ENCODE data around the gene MCRS1. TPM values are rescaled to one million over a fixed set of nuclear protein-coding genes. Genes with fewer than 3 reads are reported as not detected.

MCRS1 gene
- total and polyA plus RNA-seq, 2 experiments from 2014 or later, result 105 to 139 TPM

GRCh38 chr12:49580572-49581535 is 12.9 kb upstream of the MCRS1 start:
- H3K27me3 Mint-ChIP-seq (ENCODE audit: insufficient read depth, low read depth, poor library complexity), result peaks cover 9% of the 10 kb centered on the region
- DNase-seq (ENCODE audit: low spot score) (peak; percentile 98), ATAC-seq (peak; percentile 97)
- TF ChIP-seq, protein P1, sequence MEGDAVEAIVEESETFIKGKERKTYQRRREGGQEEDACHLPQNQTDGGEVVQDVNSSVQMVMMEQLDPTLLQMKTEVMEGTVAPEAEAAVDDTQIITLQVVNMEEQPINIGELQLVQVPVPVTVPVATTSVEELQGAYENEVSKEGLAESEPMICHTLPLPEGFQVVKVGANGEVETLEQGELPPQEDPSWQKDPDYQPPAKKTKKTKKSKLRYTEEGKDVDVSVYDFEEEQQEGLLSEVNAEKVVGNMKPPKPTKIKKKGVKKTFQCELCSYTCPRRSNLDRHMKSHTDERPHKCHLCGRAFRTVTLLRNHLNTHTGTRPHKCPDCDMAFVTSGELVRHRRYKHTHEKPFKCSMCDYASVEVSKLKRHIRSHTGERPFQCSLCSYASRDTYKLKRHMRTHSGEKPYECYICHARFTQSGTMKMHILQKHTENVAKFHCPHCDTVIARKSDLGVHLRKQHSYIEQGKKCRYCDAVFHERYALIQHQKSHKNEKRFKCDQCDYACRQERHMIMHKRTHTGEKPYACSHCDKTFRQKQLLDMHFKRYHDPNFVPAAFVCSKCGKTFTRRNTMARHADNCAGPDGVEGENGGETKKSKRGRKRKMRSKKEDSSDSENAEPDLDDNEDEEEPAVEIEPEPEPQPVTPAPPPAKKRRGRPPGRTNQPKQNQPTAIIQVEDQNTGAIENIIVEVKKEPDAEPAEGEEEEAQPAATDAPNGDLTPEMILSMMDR (conservative IDR thresholded peaks at IDR 0.05; ENCODE audit: low read depth in 2 of 2), result peak; percentile 92 to 97
- TF ChIP-seq NANOG (IDR thresholded peaks at IDR 0.05; ENCODE audit: borderline replicate concordance) (no peak), EZH2 (IDR thresholded peaks at IDR 0.05; ENCODE audit: low read depth, unreplicated experiment) (no peak)
- TF ChIP-seq, protein P2, sequence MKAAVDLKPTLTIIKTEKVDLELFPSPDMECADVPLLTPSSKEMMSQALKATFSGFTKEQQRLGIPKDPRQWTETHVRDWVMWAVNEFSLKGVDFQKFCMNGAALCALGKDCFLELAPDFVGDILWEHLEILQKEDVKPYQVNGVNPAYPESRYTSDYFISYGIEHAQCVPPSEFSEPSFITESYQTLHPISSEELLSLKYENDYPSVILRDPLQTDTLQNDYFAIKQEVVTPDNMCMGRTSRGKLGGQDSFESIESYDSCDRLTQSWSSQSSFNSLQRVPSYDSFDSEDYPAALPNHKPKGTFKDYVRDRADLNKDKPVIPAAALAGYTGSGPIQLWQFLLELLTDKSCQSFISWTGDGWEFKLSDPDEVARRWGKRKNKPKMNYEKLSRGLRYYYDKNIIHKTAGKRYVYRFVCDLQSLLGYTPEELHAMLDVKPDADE (IDR thresholded peaks at IDR 0.05), result no peak
- no peaks in the 10 kb centered on the region for H3K4me1 ChIP-seq (ENCODE audit: insufficient read depth)
- peaks cover 2% of the 10 kb centered on the region; the same call in 1 of the 3 replicates for H3K36me3 Mint-ChIP-seq (ENCODE audit: low read depth)
- no peaks in the 10 kb centered on the region for H3K9me2 ChIP-seq (ENCODE audit: insufficient read depth)
- no peaks in the 10 kb centered on the region for H3K36me3 ChIP-seq (ENCODE audit: insufficient read depth)
- no peaks in the 10 kb centered on the region for H3K27me3 ChIP-seq (ENCODE audit: insufficient read depth)
- H3K4me1 Mint-ChIP-seq, result peaks cover 12% of the 10 kb centered on the region
- H3K4me3 Mint-ChIP-seq, result peak overlapping the region; percentile 2; the same call in 1 of the 3 replicates
- H3K4me2 ChIP-seq, result no peak overlapping the region
- 0 out of 2 replicates have a peak, but pooled peaks cover 14% of the 10 kb centered on the region for H3K79me2 ChIP-seq (replicated peaks; ENCODE audit: insufficient read depth)
- H2AFZ ChIP-seq, result no peak overlapping the region
- no peak overlapping the region for H3K27ac Mint-ChIP-seq
- H3K4me3 ChIP-seq, result no peak overlapping the region
- no peaks in the 10 kb centered on the region for H3K9me3 Mint-ChIP-seq
- no peak overlapping the region for H3K27ac ChIP-seq (ENCODE audit: low read depth)
- 0 out of 2 replicates have a peak, but pooled peaks cover 2% of the 10 kb centered on the region for H4K20me1 ChIP-seq (replicated peaks; ENCODE audit: insufficient read depth)
- no peaks in the 10 kb centered on the region for H3F3A ChIP-seq (replicated peaks; ENCODE audit: low read depth)

GRCh38 chr12:49578471-49579112 is 10.7 kb upstream of the MCRS1 start:
- Histone ChIP-seq H3K4me2 (no peak overlapping the region), H3K27ac (ENCODE audit: low read depth) (no peak overlapping the region), H4K20me1 (replicated peaks; ENCODE audit: insufficient read depth) (0 out of 2 replicates have a peak, but pooled peaks cover 2% of the 10 kb centered on the region), H2AFZ (no peak overlapping the region), H3K4me3 (no peak overlapping the region), H3K27me3 (ENCODE audit: insufficient read depth) (no peaks in the 10 kb centered on the region), H3K9me2 (ENCODE audit: insufficient read depth) (no peaks in the 10 kb centered on the region), H3F3A (replicated peaks; ENCODE audit: low read depth) (no peaks in the 10 kb centered on the region), H3K4me1 (ENCODE audit: insufficient read depth) (no peaks in the 10 kb centered on the region), H3K36me3 (ENCODE audit: insufficient read depth) (peaks cover 5% of the 10 kb centered on the region; the same call in 1 of the 2 replicates), H3K79me2 (replicated peaks; ENCODE audit: insufficient read depth) (0 out of 2 replicates have a peak, but pooled peaks cover 14% of the 10 kb centered on the region)
- peaks cover 6% of the 10 kb centered on the region; the same call in 1 of the 3 replicates for H3K36me3 Mint-ChIP-seq (ENCODE audit: low read depth)
- peaks cover 7% of the 10 kb centered on the region for H3K27me3 Mint-ChIP-seq (ENCODE audit: insufficient read depth, low read depth, poor library complexity)
- TF ChIP-seq EZH2phosphoT487 (IDR thresholded peaks at IDR 0.05; ENCODE audit: unreplicated experiment) (no peak), ZNF331 (CRISPR knock-in tag; IDR thresholded peaks at IDR 0.05; ENCODE audit: low read depth) (no peak), CREB1 (CRISPR knock-in tag; IDR thresholded peaks at IDR 0.05; ENCODE audit: low read depth) (no peak), STAT1 (IDR thresholded peaks at IDR 0.05; ENCODE audit: unreplicated experiment) (no peak)
- TF ChIP-seq, protein P1 (conservative IDR thresholded peaks at IDR 0.05; ENCODE audit: low read depth in 2 of 2), result no peak
- H3K4me3 Mint-ChIP-seq, result no peak overlapping the region
- ATAC-seq (no peak), DNase-seq (ENCODE audit: low spot score) (no peak)
- no peak overlapping the region for H3K27ac Mint-ChIP-seq
- peaks cover 9% of the 10 kb centered on the region for H3K4me1 Mint-ChIP-seq
- no peaks in the 10 kb centered on the region for H3K9me3 Mint-ChIP-seq
